HFFc6 (cell line): ENCODE measurements around the gene AREG. TPM values are rescaled to one million over a fixed set of nuclear protein-coding genes. Genes with fewer than 3 reads are reported as not detected.

Experiments
- DNase-seq: peaks from one replicate; pipeline ENCODE4 v3.0.0-alpha.2; 2018
- H3K27ac Mint-ChIP-seq: 2 replicates; pipeline ENCODE4 v1.8.0; 2020; ENCODE audit warnings: mild to moderate bottlenecking, mixed read lengths
- H3K27me3 Mint-ChIP-seq: 2 replicates; pipeline ENCODE4 v1.8.0; 2021; ENCODE audit warnings: mild to moderate bottlenecking, moderate library complexity, mixed read lengths; ENCODE audit not compliant: insufficient read depth
- H3K36me3 Mint-ChIP-seq: 2 replicates; pipeline ENCODE4 v1.8.0; 2021; ENCODE audit warnings: low read depth, mixed read lengths
- H3K4me1 Mint-ChIP-seq: 2 replicates; pipeline ENCODE4 v1.8.0; 2020; ENCODE audit warnings: low read depth, mixed read lengths
- H3K4me3 Mint-ChIP-seq: 2 replicates; pipeline ENCODE4 v1.8.0; 2020; ENCODE audit warnings: mild to moderate bottlenecking, moderate library complexity, mixed read lengths
- H3K9me3 Mint-ChIP-seq: 2 replicates; pipeline ENCODE4 v1.8.0; 2020; ENCODE audit warnings: mild to moderate bottlenecking, mixed read lengths
- CTCF ChIP-seq: fragments of 200-600 bp; sonication (generic); IDR thresholded peaks from 2 replicates; pipeline ENCODE4 v1.5.0; 2021; ENCODE audit warnings: antibody characterized with exemption, mild to moderate bottlenecking
- total RNA-seq, 6 experiments: library from RNA; stranded (reverse); fragmentation: NEBNext Ultra II Directional; extraction: Animal tissue kit (Norgen Biotek cat#: 25700); gene quantifications; 2 replicates in 1 of 6; 3 replicates in 5 of 6; pipeline ENCODE4 v1.2.3, GENCODE V29; 2021

AREG gene
- total RNA-seq, 6 experiments from 2014 or later, result 0.24 to 0.70 (median 0.45) TPM; not detected in 1

GRCh38 chr4:74439952-74440351 is 5.0 kb upstream of the AREG start:
- Mint-ChIP-seq H3K9me3 (no peaks in the 10 kb centered on the region; the same call in 1 of the 2 replicates), H3K27me3 (peaks cover 1% of the 10 kb centered on the region)

GRCh38 chr4:74440356-74440755 is 4.6 kb upstream of the AREG start:
- Mint-ChIP-seq H3K36me3 (no peaks in the 10 kb centered on the region), H3K4me1 (peaks cover 21% of the 10 kb centered on the region; the same call in 1 of the 2 replicates), H3K9me3 (no peaks in the 10 kb centered on the region; the same call in 1 of the 2 replicates), H3K4me3 (no peak overlapping the region), H3K27me3 (peaks cover 1% of the 10 kb centered on the region), H3K27ac (no peak overlapping the region)
- no peak for TF ChIP-seq CTCF
- no peak for DNase-seq

More at GRCh38 chr4:74439952-74440351, 5.0 kb upstream of the AREG start:
- Mint-ChIP-seq H3K36me3 (no peaks in the 10 kb centered on the region), H3K27ac (no peak overlapping the region), H3K4me3 (no peak overlapping the region), H3K4me1 (peaks cover 18% of the 10 kb centered on the region; the same call in 1 of the 2 replicates)
- DNase-seq, result no peak
- no peak for TF ChIP-seq CTCF

GRCh38 chr4:74441744-74442143 is 3.2 kb upstream of the AREG start:
- no peaks in the 10 kb centered on the region; the same call in 1 of the 2 replicates for H3K9me3 Mint-ChIP-seq
- peaks cover 32% of the 10 kb centered on the region for H3K4me1 Mint-ChIP-seq
- no peak for TF ChIP-seq CTCF
- H3K36me3 Mint-ChIP-seq, result no peaks in the 10 kb centered on the region
- H3K4me3 Mint-ChIP-seq, result no peak overlapping the region
- no peak overlapping the region for H3K27ac Mint-ChIP-seq
- no peak for DNase-seq
- peaks cover 1% of the 10 kb centered on the region for H3K27me3 Mint-ChIP-seq

- Mint-ChIP-seq H3K27me3 (peaks cover 1% of the 10 kb centered on the region; the same call in 1 of the 2 replicates), H3K4me1 (peaks cover 73% of the 10 kb centered on the region), H3K27ac (no peak overlapping the region), H3K4me3 (no peak overlapping the region), H3K36me3 (no peaks in the 10 kb centered on the region), H3K9me3 (no peaks in the 10 kb centered on the region)
- DNase-seq, result no peak
- no peak for TF ChIP-seq CTCF
Measured at GRCh38 chr4:74446193-74446868, 1.4 kb downstream of the AREG start.

- Mint-ChIP-seq H3K4me3 (no peak overlapping the region), H3K27ac (no peak overlapping the region), H3K27me3 (no peaks in the 10 kb centered on the region), H3K4me1 (peaks cover 73% of the 10 kb centered on the region), H3K9me3 (no peaks in the 10 kb centered on the region), H3K36me3 (no peaks in the 10 kb centered on the region)
- no peak for DNase-seq
- no peak for TF ChIP-seq CTCF
Measured at GRCh38 chr4:74446896-74447295, 2.0 kb downstream of the AREG start.
